ENCODE data around the gene CFAP46. TPM values are rescaled to one million over a fixed set of nuclear protein-coding genes. Genes with fewer than 3 reads are reported as not detected.

The CFAP46 gene
- total RNA-seq, 1 donor from 2014 or later, result 5.2 TPM

DNA sequence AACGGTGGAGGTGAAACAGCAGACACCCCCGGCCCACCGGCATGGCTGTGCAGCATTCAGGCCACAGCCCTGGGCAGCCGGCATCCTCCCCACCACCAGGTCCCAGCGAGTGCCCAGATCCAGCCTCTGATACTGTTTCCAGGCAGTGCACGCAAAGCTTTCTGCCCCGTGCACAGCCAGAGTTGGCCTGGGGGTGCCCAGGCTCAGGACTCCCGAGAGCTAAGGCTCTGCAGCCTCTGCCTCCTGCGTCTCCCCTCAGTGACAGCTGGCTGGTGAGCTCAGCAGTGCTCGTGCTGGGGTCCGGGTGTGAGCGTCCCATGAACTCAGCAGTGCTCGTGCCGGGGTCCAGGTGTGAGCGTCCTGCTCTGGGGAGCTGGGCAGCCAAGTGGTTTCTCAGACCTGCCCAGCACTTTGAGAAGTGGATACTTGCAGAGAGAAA, 65.4 kb downstream of the CFAP46 start:
- peaks cover 9% of the 10 kb centered on the region for H3K9me3 Mint-ChIP-seq (ENCODE audit: unreplicated experiment)
- no peaks in the 10 kb centered on the region for H3K4me1 Mint-ChIP-seq (ENCODE audit: low read depth, unreplicated experiment)
- no peak for DNase-seq
- H3K36me3 Mint-ChIP-seq (ENCODE audit: unreplicated experiment), result peaks cover 10% of the 10 kb centered on the region
- TF ChIP-seq, protein P1, sequence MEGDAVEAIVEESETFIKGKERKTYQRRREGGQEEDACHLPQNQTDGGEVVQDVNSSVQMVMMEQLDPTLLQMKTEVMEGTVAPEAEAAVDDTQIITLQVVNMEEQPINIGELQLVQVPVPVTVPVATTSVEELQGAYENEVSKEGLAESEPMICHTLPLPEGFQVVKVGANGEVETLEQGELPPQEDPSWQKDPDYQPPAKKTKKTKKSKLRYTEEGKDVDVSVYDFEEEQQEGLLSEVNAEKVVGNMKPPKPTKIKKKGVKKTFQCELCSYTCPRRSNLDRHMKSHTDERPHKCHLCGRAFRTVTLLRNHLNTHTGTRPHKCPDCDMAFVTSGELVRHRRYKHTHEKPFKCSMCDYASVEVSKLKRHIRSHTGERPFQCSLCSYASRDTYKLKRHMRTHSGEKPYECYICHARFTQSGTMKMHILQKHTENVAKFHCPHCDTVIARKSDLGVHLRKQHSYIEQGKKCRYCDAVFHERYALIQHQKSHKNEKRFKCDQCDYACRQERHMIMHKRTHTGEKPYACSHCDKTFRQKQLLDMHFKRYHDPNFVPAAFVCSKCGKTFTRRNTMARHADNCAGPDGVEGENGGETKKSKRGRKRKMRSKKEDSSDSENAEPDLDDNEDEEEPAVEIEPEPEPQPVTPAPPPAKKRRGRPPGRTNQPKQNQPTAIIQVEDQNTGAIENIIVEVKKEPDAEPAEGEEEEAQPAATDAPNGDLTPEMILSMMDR (IDR thresholded peaks at IDR 0.05; ENCODE audit: partially characterized antibody, unreplicated experiment), result no peak
- no peak overlapping the region for H3K27ac Mint-ChIP-seq (ENCODE audit: unreplicated experiment)
- H3K27me3 Mint-ChIP-seq (ENCODE audit: unreplicated experiment), result peaks cover 7% of the 10 kb centered on the region
- no peak overlapping the region for H3K4me3 Mint-ChIP-seq (ENCODE audit: unreplicated experiment)

DNA sequence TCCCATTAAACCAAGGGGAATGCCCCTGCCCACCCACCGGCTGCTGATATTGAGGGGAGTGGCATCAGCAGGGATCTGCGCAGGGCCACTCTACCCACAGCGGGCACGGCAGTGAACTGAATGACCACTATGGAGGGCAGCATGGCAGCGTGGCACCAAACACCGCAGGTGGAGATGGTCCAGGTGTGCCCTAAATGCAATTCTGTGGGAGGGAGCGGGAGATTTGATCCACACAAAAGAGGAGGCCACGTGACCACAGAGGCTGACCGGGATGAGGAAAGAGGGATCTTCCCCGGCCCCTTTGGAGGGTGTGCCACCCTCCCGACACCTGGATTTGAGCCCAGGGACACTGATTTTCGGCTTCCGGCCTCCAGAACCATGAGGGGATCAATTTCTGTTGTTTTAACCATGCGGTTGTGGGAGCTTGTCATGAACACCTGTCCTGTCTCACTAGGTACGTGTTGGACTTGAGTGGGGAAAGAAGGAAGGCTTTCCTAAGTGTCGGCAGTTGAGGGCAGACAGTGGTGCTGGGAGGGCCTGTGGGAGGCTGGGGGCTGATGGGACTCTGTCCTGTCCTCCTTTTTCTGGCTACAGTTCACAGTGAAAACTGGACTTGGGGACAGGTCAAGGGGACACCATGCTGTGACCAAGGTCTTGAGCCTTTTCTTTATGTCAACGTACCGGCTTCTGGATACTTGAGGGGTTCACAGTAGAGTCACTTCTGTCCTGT, 66.1 kb downstream of the CFAP46 start:
- Mint-ChIP-seq H3K27ac (ENCODE audit: unreplicated experiment) (no peak overlapping the region), H3K9me3 (ENCODE audit: unreplicated experiment) (peaks cover 9% of the 10 kb centered on the region)
- TF ChIP-seq, protein P1 (IDR thresholded peaks at IDR 0.05; ENCODE audit: partially characterized antibody, unreplicated experiment), result no peak

DNA sequence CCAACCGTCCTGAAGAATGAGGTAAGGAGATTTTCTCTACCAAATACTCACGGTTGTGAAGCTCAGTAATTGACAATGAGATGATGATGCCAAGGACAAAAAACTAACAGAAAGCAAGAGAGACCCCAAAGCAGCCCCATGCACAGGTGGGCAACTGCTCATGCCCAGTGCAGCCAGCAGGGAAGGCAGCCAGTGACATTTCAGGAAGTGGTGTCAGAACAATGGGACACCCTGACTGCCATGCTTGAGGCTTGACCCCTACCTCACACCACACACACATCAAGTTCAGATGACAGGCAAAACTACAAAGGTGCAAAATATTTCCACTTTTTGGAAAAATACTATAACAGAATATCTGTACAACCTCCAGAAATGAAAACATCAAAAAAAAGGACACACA, 66.9 kb downstream of the CFAP46 start:
- Mint-ChIP-seq H3K27me3 (ENCODE audit: unreplicated experiment) (peaks cover 7% of the 10 kb centered on the region), H3K4me1 (ENCODE audit: low read depth, unreplicated experiment) (no peaks in the 10 kb centered on the region), H3K27ac (ENCODE audit: unreplicated experiment) (no peak overlapping the region), H3K36me3 (ENCODE audit: unreplicated experiment) (peaks cover 12% of the 10 kb centered on the region), H3K9me3 (ENCODE audit: unreplicated experiment) (peaks cover 9% of the 10 kb centered on the region), H3K4me3 (ENCODE audit: unreplicated experiment) (no peak overlapping the region)
- TF ChIP-seq, protein P1 (IDR thresholded peaks at IDR 0.05; ENCODE audit: partially characterized antibody, unreplicated experiment), result no peak
- no peak for DNase-seq

More for the DNA sequence above, 66.1 kb downstream of the CFAP46 start:
- Mint-ChIP-seq H3K27me3 (ENCODE audit: unreplicated experiment) (peaks cover 7% of the 10 kb centered on the region), H3K36me3 (ENCODE audit: unreplicated experiment) (peaks cover 10% of the 10 kb centered on the region), H3K4me1 (ENCODE audit: low read depth, unreplicated experiment) (no peaks in the 10 kb centered on the region), H3K4me3 (ENCODE audit: unreplicated experiment) (no peak overlapping the region)
- DNase-seq, result no peak

DNA sequence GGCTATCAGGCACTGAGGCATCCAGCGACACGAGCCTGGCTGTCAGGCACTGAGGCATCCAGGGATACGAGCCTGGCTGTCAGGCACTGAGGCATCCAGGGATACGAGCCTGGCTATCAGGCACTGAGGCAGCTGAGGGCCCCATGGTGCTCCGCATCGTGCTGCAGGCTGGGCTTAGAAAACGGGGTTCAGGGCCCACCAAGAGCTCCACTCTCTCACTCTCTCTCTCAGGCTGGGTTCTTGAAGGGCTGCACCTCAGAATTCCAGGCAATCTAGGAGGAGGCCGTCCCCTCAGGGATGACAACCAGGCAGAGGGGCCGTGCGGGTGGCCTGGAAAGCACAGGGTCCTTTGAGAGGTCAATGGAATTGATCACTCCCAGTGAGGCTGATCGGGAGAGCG, 69.0 kb downstream of the CFAP46 start:
- Mint-ChIP-seq H3K4me3 (ENCODE audit: unreplicated experiment) (no peak overlapping the region), H3K27me3 (ENCODE audit: unreplicated experiment) (peaks cover 3% of the 10 kb centered on the region), H3K27ac (ENCODE audit: unreplicated experiment) (no peak overlapping the region), H3K36me3 (ENCODE audit: unreplicated experiment) (peaks cover 17% of the 10 kb centered on the region), H3K4me1 (ENCODE audit: low read depth, unreplicated experiment) (no peaks in the 10 kb centered on the region), H3K9me3 (ENCODE audit: unreplicated experiment) (peaks cover 11% of the 10 kb centered on the region)
- TF ChIP-seq, protein P1 (IDR thresholded peaks at IDR 0.05; ENCODE audit: partially characterized antibody, unreplicated experiment), result no peak
- no peak for DNase-seq

DNA sequence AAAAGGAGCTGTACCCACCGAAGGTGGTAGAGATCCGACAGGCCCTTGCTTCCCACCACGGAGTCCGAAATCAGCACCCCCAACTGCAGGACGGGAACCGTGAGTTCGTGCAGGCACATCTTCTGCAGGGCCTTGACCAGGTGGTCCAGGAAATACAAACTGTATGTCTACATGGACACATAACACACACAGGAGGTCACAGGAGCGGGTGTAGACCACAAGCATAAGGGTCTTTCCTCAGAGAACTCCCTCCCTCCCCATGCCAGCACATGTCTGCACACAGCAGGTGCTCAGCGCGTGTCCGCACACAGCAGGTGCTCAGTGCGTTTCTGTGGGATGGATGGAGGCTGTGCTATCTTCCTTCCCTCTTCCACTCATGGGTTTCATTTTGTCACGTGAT, 69.7 kb downstream of the CFAP46 start:
- Mint-ChIP-seq H3K9me3 (ENCODE audit: unreplicated experiment) (peaks cover 11% of the 10 kb centered on the region), H3K27me3 (ENCODE audit: unreplicated experiment) (peaks cover 3% of the 10 kb centered on the region), H3K36me3 (ENCODE audit: unreplicated experiment) (peaks cover 17% of the 10 kb centered on the region), H3K27ac (ENCODE audit: unreplicated experiment) (no peak overlapping the region), H3K4me1 (ENCODE audit: low read depth, unreplicated experiment) (no peaks in the 10 kb centered on the region), H3K4me3 (ENCODE audit: unreplicated experiment) (no peak overlapping the region)
- TF ChIP-seq, protein P1 (IDR thresholded peaks at IDR 0.05; ENCODE audit: partially characterized antibody, unreplicated experiment), result no peak
- no peak for DNase-seq

Data from glutamatergic neuron (in vitro differentiated cells).